ENCODE results near the gene ZBTB39. TPM values are rescaled to one million over a fixed set of nuclear protein-coding genes. Genes with fewer than 3 reads are reported as not detected.
"Not testable (repeated sequence)": the region's sequence is repeated elsewhere in the genome, so short reads cannot be mapped to it uniquely, and the experiment has no call there.

The ZBTB39 gene
- total RNA-seq, 1 donor from 2014 or later = 7.5 TPM

GRCh38 chr12:57031789-57032188 is 25.4 kb upstream of the ZBTB39 start:
- no peak for DNase-seq (ENCODE audit: low spot score)

DNA sequence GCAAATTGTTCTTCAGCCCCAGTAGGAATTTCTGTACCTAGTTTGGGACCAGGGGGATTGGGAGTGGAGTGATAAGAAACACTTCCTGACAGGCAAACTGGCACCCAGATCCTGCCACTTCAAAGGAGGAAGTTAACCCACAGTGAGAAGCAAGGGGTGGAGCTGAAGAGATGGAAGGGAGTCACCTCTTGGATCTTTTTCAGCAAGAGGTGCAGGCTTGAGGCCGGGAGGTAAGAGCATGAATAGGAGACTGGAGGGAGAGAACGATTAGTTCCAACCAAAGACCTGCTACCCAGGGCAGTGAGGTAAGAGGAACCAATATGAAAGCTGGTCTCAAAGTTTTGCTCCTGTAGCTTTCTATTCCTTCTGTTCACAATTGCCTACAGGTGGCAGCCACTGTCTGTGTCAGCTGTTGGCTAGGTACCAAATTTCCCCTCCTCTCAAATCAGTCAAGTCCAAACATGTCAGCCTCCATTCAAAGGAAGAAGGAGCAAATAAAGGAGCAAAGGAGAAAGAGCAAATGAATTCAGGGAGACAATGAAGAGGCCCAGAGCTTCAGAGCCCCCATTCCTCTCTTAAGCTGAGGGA is 24.9 kb upstream of the ZBTB39 start:
- no peak for DNase-seq (ENCODE audit: low spot score)

DNA sequence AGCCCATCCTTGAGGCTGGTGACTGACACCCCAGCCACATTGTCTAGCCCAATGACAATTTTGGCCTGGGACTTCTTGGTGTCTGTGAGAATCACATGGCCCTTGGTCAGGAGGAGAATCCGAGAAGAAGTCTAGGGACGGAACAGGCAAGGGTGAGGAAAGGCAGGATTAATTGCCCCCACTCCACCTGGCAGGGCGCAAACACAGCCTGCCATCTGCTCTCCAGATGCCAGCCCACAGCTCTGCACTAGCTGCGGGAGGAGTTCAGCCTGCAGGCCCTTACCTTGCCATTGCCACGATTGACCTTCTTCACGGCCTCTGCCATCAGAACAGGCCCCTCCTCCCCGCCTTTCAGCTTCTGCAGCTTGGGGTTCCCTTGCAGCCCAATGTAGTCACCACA is 23.1 kb upstream of the ZBTB39 start:
- no peak for DNase-seq (ENCODE audit: low spot score)

- DNase-seq (ENCODE audit: low spot score) = no peak
These were observed 21.4 kb upstream of the ZBTB39 start for GRCh38 chr12:57027805-57028153.

DNA sequence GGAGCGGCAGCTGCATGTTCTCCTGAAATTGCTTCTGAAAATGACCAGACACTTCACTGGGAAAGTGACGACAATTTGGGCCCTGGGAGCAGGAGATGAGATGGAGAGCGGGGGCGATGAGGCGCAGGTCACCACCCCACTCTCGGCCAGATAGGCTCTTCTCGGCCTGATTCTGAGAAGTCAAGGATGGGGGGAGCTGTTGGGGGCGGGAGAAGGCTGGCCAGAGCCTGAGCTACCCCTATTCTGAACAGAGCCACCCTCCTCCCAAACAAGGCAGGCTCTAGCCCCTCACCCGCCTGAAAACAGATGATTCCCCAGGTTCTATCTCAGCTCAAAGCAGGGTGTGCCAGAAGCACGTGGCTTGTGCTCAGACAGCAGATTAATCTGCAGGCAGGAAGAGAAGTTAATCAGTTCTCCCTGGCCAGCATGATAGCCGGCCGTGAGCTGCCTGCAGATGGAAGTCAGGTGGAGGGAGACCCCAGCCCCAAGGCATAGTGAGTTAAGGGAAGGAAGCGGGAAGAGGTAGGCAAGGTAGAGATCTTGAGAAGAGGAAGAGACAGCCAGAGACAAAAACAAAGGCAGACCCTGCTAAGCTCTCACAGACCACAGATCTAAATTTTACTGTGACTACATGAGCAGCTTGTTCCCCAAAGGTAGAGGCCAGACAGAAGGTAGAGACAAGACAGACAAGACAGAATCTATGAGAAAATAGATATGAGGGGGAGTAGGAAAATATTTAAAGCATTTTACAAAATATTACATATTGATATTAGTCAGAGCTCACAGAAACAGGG is 20.9 kb upstream of the ZBTB39 start:
- DNase-seq (ENCODE audit: low spot score) = no peak

DNA sequence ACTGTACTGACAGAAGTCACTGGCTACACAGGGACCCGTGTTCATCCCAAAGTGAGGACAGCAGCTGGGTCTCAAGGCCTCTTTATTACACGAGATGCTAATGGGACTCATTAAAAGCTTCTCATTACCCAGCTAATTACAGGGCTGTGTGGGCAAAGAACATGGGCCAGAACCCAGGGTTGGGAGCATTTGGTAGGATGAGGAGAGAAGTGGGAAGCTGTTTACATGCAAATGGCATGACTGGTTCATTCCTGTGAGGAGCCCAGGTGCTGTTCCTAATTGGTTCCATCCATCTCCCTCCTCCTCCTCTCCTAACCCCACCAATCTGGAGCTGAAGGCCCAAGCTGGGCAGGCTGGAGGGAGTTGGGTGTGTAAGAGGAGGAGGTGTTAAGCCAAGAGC is 18.9 kb upstream of the ZBTB39 start:
- DNase-seq (ENCODE audit: low spot score) = no peak

- DNase-seq (ENCODE audit: low spot score) = not testable (repeated sequence)
These were observed 16.0 kb upstream of the ZBTB39 start for GRCh38 chr12:57022324-57022723.

DNA sequence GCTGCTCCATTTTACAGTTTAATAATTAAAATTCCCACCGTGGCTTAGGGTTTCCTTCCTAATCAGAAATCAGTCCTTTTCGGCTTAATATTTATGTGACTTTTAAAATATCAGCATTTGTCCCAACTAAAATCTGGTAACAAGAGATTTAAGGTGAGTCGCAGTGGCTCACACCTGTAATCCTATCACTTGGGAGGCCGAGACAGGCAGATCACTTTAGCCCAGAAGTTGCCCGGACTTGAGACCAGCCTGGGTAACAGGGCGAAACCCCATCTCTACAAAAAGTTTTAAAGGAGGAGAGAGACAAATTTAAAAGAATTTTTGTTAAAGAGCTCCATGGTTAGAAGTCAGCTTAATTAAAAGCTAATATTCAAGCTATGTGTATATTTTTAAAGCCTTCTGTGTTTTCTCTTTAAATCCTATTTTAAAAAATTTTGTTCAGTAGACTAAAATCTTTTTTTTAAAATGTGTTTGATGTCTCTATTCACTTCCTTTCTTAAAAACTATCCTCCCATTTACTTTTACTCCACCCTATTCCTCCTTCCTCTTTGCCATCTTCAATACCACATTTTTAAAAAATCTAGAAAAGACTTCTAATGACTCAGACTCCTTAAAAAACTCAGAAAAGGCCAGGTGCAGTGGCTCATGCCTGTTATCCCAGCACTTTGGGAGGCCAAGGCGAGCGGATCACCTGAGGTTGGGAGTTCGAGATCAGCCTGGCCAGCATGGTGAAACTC is 13.8 kb upstream of the ZBTB39 start:
- DNase-seq (ENCODE audit: low spot score) = no peak

GRCh38 chr12:57018906-57019305 is 12.6 kb upstream of the ZBTB39 start:
- no peak for DNase-seq (ENCODE audit: low spot score)

DNA sequence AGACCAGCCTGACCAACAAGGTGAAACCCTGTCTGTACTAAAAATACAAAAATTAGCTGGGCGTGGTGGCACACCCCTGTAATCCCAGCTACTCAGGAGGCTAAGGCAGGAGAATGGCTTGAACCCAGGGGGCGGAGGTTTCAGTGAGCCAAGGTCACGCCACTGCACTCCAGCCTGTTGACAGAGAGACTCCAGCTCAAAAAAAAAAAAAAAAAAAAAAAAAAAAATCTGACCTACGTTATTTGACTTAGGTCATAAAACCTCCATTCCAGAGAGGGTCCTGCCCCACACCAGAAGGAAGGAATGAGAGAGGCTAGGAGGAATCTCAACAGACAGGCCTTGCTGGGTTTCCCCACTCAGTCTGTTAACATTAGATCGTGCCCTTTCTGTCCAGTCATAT is 12.0 kb upstream of the ZBTB39 start:
- not testable (repeated sequence) for DNase-seq (ENCODE audit: low spot score)

DNA sequence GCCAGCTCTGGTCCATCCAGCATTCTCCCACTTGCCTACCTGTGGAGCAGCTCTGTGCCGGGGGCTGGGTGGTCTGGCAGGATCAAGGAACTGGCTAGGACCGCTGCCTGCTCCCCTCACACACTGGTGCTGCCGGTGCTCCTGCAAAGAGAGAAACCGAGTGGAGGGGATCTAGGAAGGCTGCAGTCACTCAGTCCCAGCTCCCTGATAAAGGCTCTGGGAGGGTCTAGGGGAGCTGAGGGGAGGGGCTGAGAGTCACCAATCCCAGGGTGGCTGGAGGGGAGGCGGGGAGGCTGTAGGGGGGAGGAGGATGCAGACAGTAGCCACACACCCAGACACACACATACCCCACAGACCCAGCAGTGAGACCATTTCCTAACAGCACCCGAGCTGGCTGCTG is 10.0 kb upstream of the ZBTB39 start, which contains the start of gene TAC3:
Gene TAC3 (minus strand): TSS at position 182 of the 400 bp plus-strand sequence. CDS start 732 bp downstream, outside the sequence.
- no peak for DNase-seq (ENCODE audit: low spot score)

DNA sequence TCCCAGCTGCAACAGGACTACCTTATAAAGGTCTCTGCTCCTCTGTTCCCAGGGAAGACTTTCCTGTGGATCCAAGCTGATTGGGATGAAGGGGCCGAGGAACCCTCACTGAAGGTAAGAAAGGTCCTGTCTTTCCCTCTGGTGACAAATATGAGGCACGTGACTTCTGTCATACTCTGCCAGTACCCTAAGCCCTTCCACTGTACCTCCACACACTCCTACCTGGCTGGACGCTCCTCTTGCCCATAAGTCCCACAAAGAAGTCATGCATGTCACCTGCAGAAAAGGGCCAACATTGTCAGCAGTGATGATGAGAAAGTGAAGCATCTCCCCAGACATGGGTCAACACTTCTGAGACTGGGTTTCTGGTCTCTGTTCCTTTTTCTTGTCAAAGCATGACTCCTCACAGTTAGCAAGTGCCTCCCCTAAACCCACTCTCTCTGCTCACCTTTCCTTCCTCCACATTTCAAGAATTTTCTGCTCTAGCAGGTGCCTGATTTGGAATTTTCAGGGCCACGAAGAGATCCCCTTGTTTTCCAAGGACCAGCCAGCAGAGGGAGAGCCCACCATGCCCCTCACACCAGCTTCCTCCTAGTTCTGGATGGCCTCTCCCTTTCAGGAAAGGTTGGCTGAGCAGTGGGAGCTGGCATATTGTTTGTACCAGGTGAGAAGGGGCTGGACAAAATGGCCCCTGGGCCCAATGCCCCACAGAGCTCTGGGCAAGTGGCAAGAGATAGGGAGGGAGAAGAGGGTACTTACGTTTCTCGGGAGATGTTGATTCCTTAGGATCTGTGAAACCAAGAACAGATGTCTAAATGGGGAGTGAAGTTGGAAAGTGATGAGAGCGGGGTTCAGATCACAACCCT is 6.5 kb upstream of the ZBTB39 start:
- no peak for DNase-seq (ENCODE audit: low spot score)

- DNase-seq (ENCODE audit: low spot score) = no peak
These were observed 5.4 kb upstream of the ZBTB39 start for GRCh38 chr12:57011438-57012424.

- DNase-seq (ENCODE audit: low spot score) = no peak
These were observed 4.4 kb upstream of the ZBTB39 start for GRCh38 chr12:57010627-57011247.

DNA sequence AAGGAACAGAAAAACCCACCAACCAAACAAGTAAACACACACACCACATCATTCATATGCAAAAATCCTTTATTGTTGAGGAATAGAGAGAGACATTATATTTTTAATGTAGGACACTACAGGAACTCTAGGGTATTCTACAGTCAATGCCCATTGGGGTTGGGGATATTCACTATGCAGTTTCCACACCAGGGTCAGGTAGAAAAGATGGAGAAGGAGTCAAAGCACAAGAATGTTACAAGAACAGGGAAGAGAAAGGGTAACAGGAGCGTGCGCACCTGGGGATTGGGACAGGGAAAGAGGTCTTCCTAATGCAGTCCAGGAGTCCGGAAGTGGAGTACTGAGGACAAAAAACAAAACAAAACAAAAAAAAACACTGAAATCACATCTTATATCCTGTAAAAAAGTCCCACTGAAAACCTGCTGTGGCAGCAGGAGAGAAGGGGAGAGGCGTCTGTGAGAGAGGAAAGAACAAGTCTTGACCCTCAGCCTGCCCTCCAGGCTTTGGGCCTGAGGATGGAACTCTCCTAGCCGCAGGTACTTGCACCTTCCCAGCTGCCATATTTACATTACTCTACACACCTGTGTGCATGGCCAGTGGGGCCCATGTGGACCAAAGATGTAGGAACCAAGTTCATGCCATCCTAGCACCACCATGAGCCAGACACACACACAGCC is 3.7 kb upstream of the ZBTB39 start:
- DNase-seq (ENCODE audit: low spot score) = no peak

DNA sequence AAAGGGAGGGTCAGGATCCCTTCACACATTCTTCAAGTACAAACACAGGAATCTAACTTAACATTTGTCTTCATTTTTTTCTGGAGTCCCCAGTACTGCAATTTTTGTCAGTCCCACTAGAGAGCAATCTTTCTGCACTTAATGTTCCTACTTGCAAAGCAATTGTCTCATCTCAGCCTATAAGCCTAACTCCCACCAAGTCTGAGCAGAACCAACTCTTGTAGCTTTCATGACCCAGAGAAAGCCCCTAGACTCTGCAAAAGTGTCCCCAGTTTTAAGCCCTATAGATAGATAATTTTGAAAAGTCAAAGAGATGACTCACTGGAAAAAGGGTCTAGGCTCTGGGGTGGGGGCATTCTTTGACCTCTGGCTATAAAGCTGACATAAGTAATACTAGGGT is 1.8 kb upstream of the ZBTB39 start:
- DNase-seq (ENCODE audit: low spot score) = no peak

DNA sequence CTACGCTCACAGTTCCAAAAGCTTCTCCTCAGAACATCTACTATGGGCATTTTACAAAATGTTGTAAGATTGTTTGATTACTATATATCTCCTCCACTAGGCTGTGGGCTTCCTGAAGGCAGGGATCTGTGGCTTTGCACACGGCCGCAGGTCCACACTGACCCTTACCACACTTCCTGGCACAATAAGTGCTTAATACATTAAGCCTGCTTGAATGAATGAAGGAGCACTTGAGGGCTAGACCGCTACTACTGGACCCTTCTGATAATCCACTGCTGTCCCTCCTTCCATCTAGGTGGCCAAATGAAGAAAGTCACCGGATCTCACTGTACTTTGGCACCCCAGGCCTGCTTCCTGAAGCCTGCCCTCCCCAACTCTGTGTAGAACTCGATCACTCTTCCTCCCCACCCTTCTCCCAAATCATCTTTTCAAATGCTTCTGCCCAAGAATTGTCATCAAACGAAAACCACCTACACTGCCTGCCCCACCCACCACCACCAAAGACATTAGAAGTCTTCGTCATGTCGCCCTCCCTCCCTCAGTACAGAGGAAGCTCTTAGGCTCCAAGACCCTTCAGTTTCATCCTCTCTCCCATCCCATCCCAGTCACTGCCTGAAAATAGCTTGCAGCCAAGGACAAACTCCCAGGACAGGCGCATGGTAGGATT is 596 bp upstream of the ZBTB39 start:
- DNase-seq (ENCODE audit: low spot score) = no peak

- no peak for DNase-seq (ENCODE audit: low spot score)
These were observed 1.7 kb downstream of the ZBTB39 start for GRCh38 chr12:57004651-57005050.

- DNase-seq (ENCODE audit: low spot score) = no peak
These were observed 3.0 kb downstream of the ZBTB39 start for GRCh38 chr12:57003395-57003794.

Data from ureter (tissue), 1 donor.